Activated CD4-positive, alpha-beta T cell treated with anti-CD3 and anti-CD28 coated beads, Interleukin-2, amount 50 U/mL, for 24 hours (primary cell): Measurements from ENCODE around the gene MARCHF3.
"Not testable (repeated sequence)": the region's sequence is repeated elsewhere in the genome, so short reads cannot be mapped to it uniquely, and the experiment has no call there.

Source experiments
- DNase-seq, 2 donors: peaks; one replicate each; pipeline ENCODE4 v3.0.0-alpha.2; 2020; ENCODE audit warnings: low read depth in 1 of 2, low spot score in 1 of 2

The MARCHF3 gene

GRCh38 chr5:126881821-126882600 lies 148.3 kb downstream of the MARCHF3 start:
- no peak for DNase-seq

GRCh38 chr5:126878634-126879033 lies 151.7 kb downstream of the MARCHF3 start:
- DNase-seq = no peak

DNA sequence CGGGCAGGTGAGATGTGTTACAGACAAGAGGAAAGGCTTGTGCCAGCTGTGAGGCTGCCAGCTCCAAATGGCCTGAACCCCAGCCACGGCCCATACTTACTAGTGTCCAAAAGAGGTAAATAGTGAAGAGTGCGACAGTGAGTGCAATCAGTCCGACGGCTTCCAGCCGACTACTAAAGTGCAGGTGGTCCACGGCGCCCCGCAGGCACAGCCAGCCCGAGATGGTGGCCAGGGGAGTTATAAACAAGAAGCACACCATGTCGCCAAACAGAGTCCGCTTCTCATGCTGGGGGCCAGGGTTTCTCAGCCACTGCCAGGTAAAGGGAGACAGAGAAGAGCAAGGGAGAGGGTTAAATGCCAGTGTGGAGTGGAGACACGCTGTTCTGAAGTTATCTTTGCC lies 152.3 kb downstream of the MARCHF3 start:
- no peak for DNase-seq

GRCh38 chr5:126877602-126878001 lies 152.8 kb downstream of the MARCHF3 start:
- DNase-seq = no peak

GRCh38 chr5:126875303-126875785 lies 155.0 kb downstream of the MARCHF3 start:
- no peak for DNase-seq

- no peak for DNase-seq
Observed at GRCh38 chr5:126872561-126873354, 157.6 kb downstream of the MARCHF3 start.

GRCh38 chr5:126871441-126871840 lies 158.9 kb downstream of the MARCHF3 start:
- no peak for DNase-seq

GRCh38 chr5:126869005-126869451 lies 161.3 kb downstream of the MARCHF3 start:
- DNase-seq = no peak

DNA sequence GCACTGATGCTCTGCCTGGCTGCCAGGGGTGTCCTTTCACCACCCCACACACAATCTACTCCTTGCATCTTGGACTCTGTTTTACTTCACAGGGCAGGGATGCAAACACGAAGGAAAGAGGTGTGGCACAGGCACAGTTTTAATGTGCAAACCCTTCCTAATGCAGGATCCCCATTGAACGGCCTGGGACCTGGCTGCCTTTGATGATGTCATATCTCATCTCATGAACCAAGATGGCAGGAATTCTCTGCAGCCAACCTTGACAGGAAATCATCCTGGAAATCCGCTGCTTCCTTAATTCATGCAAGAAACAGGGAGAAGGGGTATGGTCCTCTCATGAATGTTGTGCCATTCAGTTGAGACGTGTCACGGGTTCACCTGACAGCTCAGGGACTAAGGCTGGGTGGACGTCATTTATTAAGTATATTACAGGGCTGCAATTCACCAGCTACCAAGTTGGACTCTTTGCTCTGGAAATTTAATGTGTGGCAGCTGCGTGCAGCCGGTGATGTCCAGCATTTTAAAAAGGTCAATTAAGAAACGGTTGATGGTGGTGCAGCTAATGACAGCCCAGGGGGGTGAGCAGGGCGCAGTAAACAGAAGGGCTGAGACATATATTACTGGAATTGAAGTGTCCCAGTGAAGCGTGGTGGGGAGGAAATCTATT lies 161.9 kb downstream of the MARCHF3 start:
- DNase-seq = no peak

- no peak for DNase-seq
Observed at GRCh38 chr5:126866851-126867636, 163.3 kb downstream of the MARCHF3 start.

DNA sequence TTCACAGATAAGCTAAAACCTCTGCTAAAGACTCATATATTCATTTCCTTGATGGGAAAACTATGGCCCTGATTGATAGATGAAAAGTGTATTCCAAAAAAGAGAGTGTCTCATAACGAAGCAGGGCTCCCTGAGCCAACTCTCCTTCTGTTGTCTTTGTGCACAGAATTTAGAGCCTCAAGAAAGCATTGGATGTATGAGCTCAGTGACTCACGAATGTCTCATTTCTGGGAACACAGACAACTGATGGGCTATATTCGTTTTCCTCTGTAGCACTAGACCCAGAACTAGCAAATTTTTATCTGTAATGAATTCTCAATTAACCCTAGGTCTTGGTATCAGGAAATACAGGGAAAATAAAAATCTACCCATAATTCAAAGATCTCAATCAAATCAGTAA lies 165.1 kb downstream of the MARCHF3 start:
- DNase-seq = no peak

GRCh38 chr5:126864042-126864688 lies 166.2 kb downstream of the MARCHF3 start:
- no peak for DNase-seq

GRCh38 chr5:126863402-126863801 lies 167.0 kb downstream of the MARCHF3 start:
- DNase-seq = no peak

DNA sequence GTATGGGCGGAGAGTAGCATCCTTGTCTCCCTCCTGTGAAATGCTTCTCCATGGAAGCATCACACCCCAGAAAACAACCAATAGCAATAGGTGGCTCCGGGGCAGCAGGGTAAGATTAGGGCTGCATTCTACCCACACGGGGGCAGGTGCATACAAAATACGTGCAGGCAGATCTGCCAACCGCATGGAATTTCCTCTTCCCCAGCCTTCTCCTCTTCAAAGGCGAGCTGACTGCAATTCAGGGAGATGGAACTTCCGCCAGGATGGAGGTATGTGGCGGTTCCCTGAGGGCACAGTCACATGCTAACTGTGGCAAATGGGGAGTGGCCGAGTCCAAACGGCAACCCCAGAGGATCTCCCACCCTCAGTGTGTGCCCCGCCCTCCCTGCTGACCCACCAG lies 171.9 kb downstream of the MARCHF3 start:
- no peak for DNase-seq

GRCh38 chr5:126857472-126858410 lies 172.6 kb downstream of the MARCHF3 start:
- DNase-seq = no peak

- no peak for DNase-seq
Observed at GRCh38 chr5:126855266-126855665, 175.1 kb downstream of the MARCHF3 start.

DNA sequence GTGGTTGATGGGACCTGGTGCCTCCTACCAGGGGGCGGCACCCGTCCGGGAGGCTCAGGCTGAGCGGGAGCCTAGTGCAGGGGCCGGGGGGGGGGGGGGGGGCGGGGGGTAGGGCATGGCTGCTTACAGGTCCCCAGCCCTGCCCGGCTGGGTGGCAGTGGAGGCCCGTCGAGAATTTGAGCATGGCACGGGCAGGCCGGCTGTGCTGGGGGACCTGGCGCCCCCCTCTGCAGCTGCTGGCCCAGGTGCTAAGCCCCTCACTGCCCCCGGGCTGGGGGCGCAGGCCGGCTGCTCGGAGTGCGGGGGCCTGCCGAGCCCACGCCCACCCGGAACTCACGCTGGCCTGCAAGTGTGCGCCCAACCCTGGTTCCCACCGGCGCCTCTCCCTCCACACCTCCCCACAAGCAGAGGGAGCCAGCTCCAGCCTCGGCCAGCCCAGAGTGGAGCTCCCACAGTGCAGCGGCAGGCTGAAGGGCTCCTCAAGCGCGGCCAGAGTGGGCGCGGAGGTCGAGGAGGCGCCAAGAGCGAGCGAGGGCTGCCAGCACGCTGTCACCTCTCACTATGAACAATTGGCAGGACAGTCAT lies 175.7 kb downstream of the MARCHF3 start:
- no peak for DNase-seq

GRCh38 chr5:126853541-126854307 lies 176.6 kb downstream of the MARCHF3 start:
- DNase-seq = not testable (repeated sequence)
